Measurements from ENCODE around the gene CYTH1. TPM values are rescaled to one million over a fixed set of nuclear protein-coding genes. Genes with fewer than 3 reads are reported as not detected.

Gene CYTH1
- polyA plus RNA-seq, 1 donor: 40.6 TPM

GRCh38 chr17:78665952-78666920 is 115.8 kb downstream of the CYTH1 start:
- no peaks in the 10 kb centered on the region for H3K9me3 ChIP-seq (ENCODE audit: control insufficient read depth, low read depth, low read length)
- H3K27ac ChIP-seq (ENCODE audit: low read length): peak overlapping the region; percentile 10
- no peaks in the 10 kb centered on the region for H3K27me3 ChIP-seq (ENCODE audit: control insufficient read depth, insufficient read depth, low read length)
- DNase-seq: peak; percentile 31 to 67
- no peaks in the 10 kb centered on the region for H3K36me3 ChIP-seq (ENCODE audit: control insufficient read depth, insufficient read depth, low read length)
- no peak overlapping the region for H3K4me3 ChIP-seq (ENCODE audit: low read length)
- H3K4me1 ChIP-seq (ENCODE audit: control insufficient read depth, insufficient read depth, low read length): peaks cover 24% of the 10 kb centered on the region
- 60% methylated on average over 1 of the region's 19 CpGs for WGBS (ENCODE audit: insufficient coverage, low lambda C conversion rate)

GRCh38 chr17:78665387-78665951 is 116.6 kb downstream of the CYTH1 start:
- DNase-seq: no peak
- H3K27me3 ChIP-seq (ENCODE audit: control insufficient read depth, insufficient read depth, low read length): no peaks in the 10 kb centered on the region
- H3K36me3 ChIP-seq (ENCODE audit: control insufficient read depth, insufficient read depth, low read length): no peaks in the 10 kb centered on the region
- H3K4me1 ChIP-seq (ENCODE audit: control insufficient read depth, insufficient read depth, low read length): peaks cover 24% of the 10 kb centered on the region
- H3K27ac ChIP-seq (ENCODE audit: low read length): peak overlapping the region; percentile 10
- no peak overlapping the region for H3K4me3 ChIP-seq (ENCODE audit: low read length)
- 100% methylated on average over 1 of the region's 15 CpGs for WGBS (ENCODE audit: insufficient coverage, low lambda C conversion rate)
- no peaks in the 10 kb centered on the region for H3K9me3 ChIP-seq (ENCODE audit: control insufficient read depth, low read depth, low read length)

- no CpG with 5 or more reads among the region's 24 CpGs for WGBS (ENCODE audit: insufficient coverage, low lambda C conversion rate)
- peaks cover 24% of the 10 kb centered on the region for H3K4me1 ChIP-seq (ENCODE audit: control insufficient read depth, insufficient read depth, low read length)
- no peak overlapping the region for H3K4me3 ChIP-seq (ENCODE audit: low read length)
- H3K27me3 ChIP-seq (ENCODE audit: control insufficient read depth, insufficient read depth, low read length): no peaks in the 10 kb centered on the region
- no peak overlapping the region for H3K27ac ChIP-seq (ENCODE audit: low read length)
- peak; percentile 52 to 84 for DNase-seq
- H3K9me3 ChIP-seq (ENCODE audit: control insufficient read depth, low read depth, low read length): no peaks in the 10 kb centered on the region
- no peaks in the 10 kb centered on the region for H3K36me3 ChIP-seq (ENCODE audit: control insufficient read depth, insufficient read depth, low read length)
These were observed 117.3 kb downstream of the CYTH1 start for GRCh38 chr17:78664476-78665386.

DNA sequence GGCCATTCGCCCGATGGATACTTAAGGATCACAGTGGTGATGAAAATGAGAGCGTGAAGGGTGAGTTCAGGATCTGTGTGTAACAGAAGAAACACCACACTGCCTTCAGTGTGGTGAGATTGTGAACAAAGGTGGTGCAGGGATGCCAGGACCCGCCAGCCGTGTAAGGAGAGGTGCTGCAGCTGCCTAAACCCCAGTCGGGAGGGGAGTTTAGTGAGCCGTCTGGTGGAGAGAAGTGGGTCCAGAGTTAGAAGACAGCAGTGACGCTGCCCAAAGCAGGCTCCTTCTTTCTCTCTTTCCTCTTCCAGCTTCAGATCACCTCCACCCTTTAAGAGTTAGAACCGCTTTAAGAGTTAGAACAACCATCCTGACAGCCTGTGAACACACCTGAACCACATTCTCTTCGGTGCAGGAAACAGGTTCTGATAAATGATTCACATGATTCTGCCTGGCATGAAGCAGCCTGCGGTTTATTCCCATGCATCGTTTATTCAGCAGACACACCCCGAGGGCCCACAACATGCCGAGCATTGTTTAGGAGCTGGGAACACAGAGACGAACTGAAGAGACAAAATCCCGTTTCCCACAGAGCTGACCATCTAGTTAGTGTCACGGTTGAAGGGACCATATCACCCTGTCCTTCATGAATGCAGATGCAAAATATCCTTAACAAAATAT is 120.8 kb downstream of the CYTH1 start:
- Histone ChIP-seq H3K27me3 (ENCODE audit: control insufficient read depth, insufficient read depth, low read length) (no peaks in the 10 kb centered on the region), H3K27ac (ENCODE audit: low read length) (no peak overlapping the region), H3K36me3 (ENCODE audit: control insufficient read depth, insufficient read depth, low read length) (no peaks in the 10 kb centered on the region), H3K4me1 (ENCODE audit: control insufficient read depth, insufficient read depth, low read length) (peaks cover 16% of the 10 kb centered on the region), H3K9me3 (ENCODE audit: control insufficient read depth, low read depth, low read length) (no peaks in the 10 kb centered on the region), H3K4me3 (ENCODE audit: low read length) (no peak overlapping the region)
- DNase-seq: no peak
- WGBS (ENCODE audit: insufficient coverage, low lambda C conversion rate): 100% methylated on average over 2 of the region's 17 CpGs

DNA sequence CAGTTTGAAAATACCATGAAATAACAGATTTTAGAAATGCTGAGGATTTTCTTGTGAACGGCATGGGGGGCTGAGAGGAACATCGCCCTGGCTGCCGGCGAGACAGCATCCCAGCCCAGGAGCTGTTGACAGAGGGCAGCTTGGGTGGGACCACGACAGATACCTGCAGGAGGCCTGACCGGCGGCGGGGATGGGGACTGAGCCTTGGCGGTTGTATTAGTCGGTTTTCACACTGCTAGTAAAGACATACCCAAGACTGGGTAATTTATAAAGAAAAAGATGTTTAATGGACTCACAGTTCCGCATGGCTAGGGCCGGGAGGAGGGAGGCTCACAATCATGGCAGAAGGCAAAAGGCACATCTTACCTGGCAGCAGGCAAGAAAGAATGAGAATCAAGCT is 122.5 kb downstream of the CYTH1 start:
- Histone ChIP-seq H3K27me3 (ENCODE audit: control insufficient read depth, insufficient read depth, low read length) (no peaks in the 10 kb centered on the region), H3K9me3 (ENCODE audit: control insufficient read depth, low read depth, low read length) (no peaks in the 10 kb centered on the region), H3K4me1 (ENCODE audit: control insufficient read depth, insufficient read depth, low read length) (peaks cover 1% of the 10 kb centered on the region), H3K27ac (ENCODE audit: low read length) (no peak overlapping the region), H3K4me3 (ENCODE audit: low read length) (no peak overlapping the region), H3K36me3 (ENCODE audit: control insufficient read depth, insufficient read depth, low read length) (no peaks in the 10 kb centered on the region)
- no peak for DNase-seq
- WGBS (ENCODE audit: insufficient coverage, low lambda C conversion rate): 100% methylated on average over 1 of the region's 12 CpGs

- H3K4me1 ChIP-seq (ENCODE audit: control insufficient read depth, insufficient read depth, low read length): no peaks in the 10 kb centered on the region
- H3K27me3 ChIP-seq (ENCODE audit: control insufficient read depth, insufficient read depth, low read length): no peaks in the 10 kb centered on the region
- WGBS (ENCODE audit: insufficient coverage, low lambda C conversion rate): no CpG with 5 or more reads among the region's 18 CpGs
- H3K9me3 ChIP-seq (ENCODE audit: control insufficient read depth, low read depth, low read length): no peaks in the 10 kb centered on the region
- H3K4me3 ChIP-seq (ENCODE audit: low read length): no peak overlapping the region
- no peak overlapping the region for H3K27ac ChIP-seq (ENCODE audit: low read length)
- DNase-seq: no peak
- H3K36me3 ChIP-seq (ENCODE audit: control insufficient read depth, insufficient read depth, low read length): no peaks in the 10 kb centered on the region
These were observed 123.7 kb downstream of the CYTH1 start for GRCh38 chr17:78658281-78658785.

GRCh38 chr17:78655251-78655940 is 126.7 kb downstream of the CYTH1 start:
- no peak for DNase-seq
- Histone ChIP-seq H3K27ac (ENCODE audit: low read length) (no peak overlapping the region), H3K36me3 (ENCODE audit: control insufficient read depth, insufficient read depth, low read length) (no peaks in the 10 kb centered on the region), H3K4me3 (ENCODE audit: low read length) (no peak overlapping the region), H3K4me1 (ENCODE audit: control insufficient read depth, insufficient read depth, low read length) (no peaks in the 10 kb centered on the region), H3K9me3 (ENCODE audit: control insufficient read depth, low read depth, low read length) (no peaks in the 10 kb centered on the region), H3K27me3 (ENCODE audit: control insufficient read depth, insufficient read depth, low read length) (no peaks in the 10 kb centered on the region)
- WGBS (ENCODE audit: insufficient coverage, low lambda C conversion rate): no CpG with 5 or more reads among the region's 9 CpGs

DNA sequence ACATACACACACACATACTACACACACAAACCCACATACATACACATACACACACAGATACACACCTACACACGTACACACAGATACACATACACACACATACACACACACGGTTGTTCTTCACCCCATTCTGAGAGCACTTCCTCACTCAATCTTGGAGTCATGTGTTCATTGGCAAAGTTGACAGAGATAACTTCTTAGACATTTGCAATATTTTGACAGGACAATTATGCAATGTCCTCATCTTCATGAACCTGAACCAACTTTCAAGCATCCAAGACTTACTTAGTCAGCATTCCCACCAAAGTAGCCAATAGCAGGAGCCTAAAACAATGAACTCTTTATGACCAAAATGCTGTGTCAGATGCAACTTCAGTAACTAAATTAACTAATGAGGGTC is 127.7 kb downstream of the CYTH1 start:
- Histone ChIP-seq H3K27me3 (ENCODE audit: control insufficient read depth, insufficient read depth, low read length) (no peaks in the 10 kb centered on the region), H3K9me3 (ENCODE audit: control insufficient read depth, low read depth, low read length) (no peaks in the 10 kb centered on the region), H3K4me3 (ENCODE audit: low read length) (no peak overlapping the region), H3K4me1 (ENCODE audit: control insufficient read depth, insufficient read depth, low read length) (no peaks in the 10 kb centered on the region), H3K36me3 (ENCODE audit: control insufficient read depth, insufficient read depth, low read length) (no peaks in the 10 kb centered on the region), H3K27ac (ENCODE audit: low read length) (no peak overlapping the region)
- no CpG with 5 or more reads among the region's 2 CpGs for WGBS (ENCODE audit: insufficient coverage, low lambda C conversion rate)
- no peak for DNase-seq

DNA sequence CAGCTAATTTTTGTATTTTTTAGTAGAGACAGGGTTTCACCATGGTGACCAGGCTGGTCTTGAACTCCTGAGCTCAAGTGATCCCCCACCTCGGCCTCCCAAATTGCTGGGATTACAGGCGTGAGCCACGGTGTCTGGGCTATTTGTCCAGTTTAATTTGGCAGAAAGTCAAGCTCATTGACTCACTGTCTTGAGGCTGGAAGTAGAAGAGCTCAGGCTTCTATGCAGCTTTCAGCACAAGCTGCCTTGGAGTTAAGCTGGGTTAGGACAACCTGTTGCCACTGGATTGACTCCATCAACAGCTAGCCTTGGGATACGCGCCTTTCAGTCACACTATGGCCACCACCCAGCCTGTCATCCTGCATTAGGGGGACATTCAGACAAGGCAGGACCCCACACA is 128.7 kb downstream of the CYTH1 start:
- Histone ChIP-seq H3K9me3 (ENCODE audit: control insufficient read depth, low read depth, low read length) (no peaks in the 10 kb centered on the region), H3K4me1 (ENCODE audit: control insufficient read depth, insufficient read depth, low read length) (no peaks in the 10 kb centered on the region), H3K27me3 (ENCODE audit: control insufficient read depth, insufficient read depth, low read length) (no peaks in the 10 kb centered on the region), H3K36me3 (ENCODE audit: control insufficient read depth, insufficient read depth, low read length) (no peaks in the 10 kb centered on the region), H3K4me3 (ENCODE audit: low read length) (no peak overlapping the region), H3K27ac (ENCODE audit: low read length) (no peak overlapping the region)
- no CpG with 5 or more reads among the region's 5 CpGs for WGBS (ENCODE audit: insufficient coverage, low lambda C conversion rate)
- no peak for DNase-seq
